SK-N-SH (cell line): ENCODE measurements around the gene TRPM7. TPM values are rescaled to one million over a fixed set of nuclear protein-coding genes. Genes with fewer than 3 reads are reported as not detected.

Source experiments
- CTCF ChIA-PET: fragments of 300-600, 350-600 bp; formaldehyde crosslinking; extraction: SDS; loops from one replicate; lab custom pipeline; 2021; lab: Yijun Ruan, JAX
- POLR2A ChIA-PET: fragments of 350-600 bp; sonication (Branson Sonifier 250); formaldehyde crosslinking; extraction: SDS; loops from one replicate; lab custom pipeline; 2020; ENCODE audit warnings: antibody characterized with exemption, inconsistent platforms; lab: Yijun Ruan, JAX
- DNase-seq: peaks from one replicate; pipeline ENCODE4 v3.0.0; 2012
- H2AFZ ChIP-seq: fragments of 200-600 bp; sonication (generic); 2 replicates; pipeline ENCODE4 v1.8.1; 2016; ENCODE audit warnings: antibody characterized with exemption, mild to moderate bottlenecking, low read depth
- H3F3A ChIP-seq: fragments of 200-600 bp; sonication (generic); replicated peaks from 2 replicates; pipeline ENCODE3; 2016; ENCODE audit warnings: antibody characterized with exemption, mild to moderate bottlenecking; ENCODE audit not compliant: insufficient read depth
- H3K27ac ChIP-seq, 2 experiments: fragments of 200-500 bp in 1 of 2; fragments of 200-600 bp in 1 of 2; sonication (Bioruptor generic) in 1 of 2; sonication (generic), shearing (Covaris generic) in 1 of 2; 2 replicates each; pipeline versions ENCODE4 v1.5.1 to v1.6.1; 2014 to 2016; ENCODE audit warnings: low read depth in 2 of 2, inconsistent platforms in 1 of 2, low read length in 1 of 2, mild to moderate bottlenecking in 1 of 2, mixed read lengths in 1 of 2
- H3K27me3 ChIP-seq: fragments of 200-600 bp; sonication (generic), shearing (Covaris generic); 2 replicates; pipeline ENCODE4 v1.6.1; 2016; ENCODE audit warnings: mixed run types; ENCODE audit not compliant: insufficient read depth
- H3K36me3 ChIP-seq, 2 experiments: fragments of 200-500 bp in 1 of 2; fragments of 200-600 bp in 1 of 2; sonication (Bioruptor generic) in 1 of 2; sonication (generic) in 1 of 2; replicated peaks in 1 of 2; 2 replicates each; pipeline versions ENCODE3 to v1.5.1; 2014 to 2016; ENCODE audit warnings: low read length in 1 of 2, mild to moderate bottlenecking in 1 of 2; ENCODE audit not compliant: insufficient read depth in 2 of 2, control insufficient read depth in 1 of 2
- H3K4me1 ChIP-seq, 2 experiments: fragments of 200-500 bp in 1 of 2; fragments of 200-600 bp in 1 of 2; sonication (Bioruptor generic) in 1 of 2; sonication (generic), shearing (Covaris generic) in 1 of 2; 2 replicates each; pipeline versions ENCODE4 v1.5.1 to v1.6.1; 2014 to 2016; ENCODE audit warnings: low read depth in 1 of 2, low read length in 1 of 2, mixed run types in 1 of 2; ENCODE audit not compliant: insufficient read depth in 2 of 2, control insufficient read depth in 1 of 2
- H3K4me2 ChIP-seq: fragments of 200-600 bp; sonication (generic), shearing (Covaris generic); 2 replicates; pipeline ENCODE4 v1.6.1; 2017; ENCODE audit warnings: mixed run types
- H3K4me3 ChIP-seq, 2 experiments: fragments of 200-500 bp in 1 of 2; fragments of 200-600 bp in 1 of 2; sonication (Bioruptor generic) in 1 of 2; sonication (generic), shearing (Covaris generic) in 1 of 2; 2 replicates each; pipeline versions ENCODE4 v1.5.1 to v1.8.1; 2014 to 2016; ENCODE audit warnings: low read depth in 2 of 2, inconsistent platforms in 1 of 2, low read length in 1 of 2, mild to moderate bottlenecking in 1 of 2, mixed read lengths in 1 of 2, moderate library complexity in 1 of 2
- H3K79me2 ChIP-seq: fragments of 200-600 bp; sonication (generic); 2 replicates; pipeline ENCODE4 v1.8.1; 2017; ENCODE audit warnings: mild to moderate bottlenecking; ENCODE audit not compliant: insufficient read depth
- H3K9ac ChIP-seq: fragments of 200-600 bp; sonication (generic); 2 replicates; pipeline ENCODE4 v1.6.1; 2017; ENCODE audit warnings: mixed run types
- H3K9me2 ChIP-seq: fragments of 200-600 bp; sonication (generic); 2 replicates; pipeline ENCODE4 v1.6.1; 2017; ENCODE audit warnings: mixed run types
- H3K9me3 ChIP-seq: fragments of 200-600 bp; sonication (generic); 2 replicates; pipeline ENCODE4 v1.6.1; 2017; ENCODE audit warnings: mixed run types, mild to moderate bottlenecking, moderate library complexity
- H4K20me1 ChIP-seq: fragments of 200-600 bp; sonication (generic); 2 replicates; pipeline ENCODE4 v1.6.1; 2017; ENCODE audit warnings: mild to moderate bottlenecking, mixed run types; ENCODE audit not compliant: insufficient read depth
- CHD2 ChIP-seq: fragments of 150-350 bp; IDR thresholded peaks from 2 replicates; pipeline ENCODE4 v1.6.1; 2018; ENCODE audit warnings: low read length; ENCODE audit not compliant: partially characterized antibody
- ELF1 ChIP-seq: IDR thresholded peaks from 2 replicates; pipeline ENCODE4 v1.4.0; 2012
- EP300 ChIP-seq, 2 experiments: IDR thresholded peaks; 2 replicates each; pipeline versions ENCODE4 v1.4.0 to v1.6.1; 2012; ENCODE audit warnings: borderline replicate concordance in 1 of 2, low read depth in 1 of 2, low read length in 1 of 2
- EZH2phosphoT487 ChIP-seq: fragments of 200-600 bp; sonication (generic); IDR thresholded peaks from 2 replicates; pipeline ENCODE4 v1.6.1; 2017; ENCODE audit warnings: low read depth, mixed run types, mild to moderate bottlenecking, antibody characterized with exemption, moderate library complexity, borderline replicate concordance
- FOSL2 ChIP-seq: IDR thresholded peaks from 2 replicates; pipeline ENCODE4 v1.4.0; 2012; ENCODE audit warnings: low read depth, mild to moderate bottlenecking, moderate library complexity, borderline replicate concordance
- FOXJ3 ChIP-seq: sonication (generic); formaldehyde crosslinking; IDR thresholded peaks from 2 replicates; pipeline ENCODE4 v1.5.1; 2020; ENCODE audit warnings: mild to moderate bottlenecking, missing genetic modification reagents
- FOXM1 ChIP-seq: IDR thresholded peaks from 2 replicates; pipeline ENCODE4 v1.4.0; 2012; ENCODE audit warnings: low read depth, mild to moderate bottlenecking
- JUND ChIP-seq: IDR thresholded peaks from 2 replicates; pipeline ENCODE4 v1.4.0; 2012
- MEF2A ChIP-seq: IDR thresholded peaks from 2 replicates; pipeline ENCODE4 v1.4.0; 2012; ENCODE audit warnings: low read depth, borderline replicate concordance
- MXI1 ChIP-seq: IDR thresholded peaks from 2 replicates; pipeline ENCODE4 v1.6.1; 2012; ENCODE audit warnings: mild to moderate bottlenecking, low read depth, low read length, improper control_type of control experiment
- NRF1 ChIP-seq: IDR thresholded peaks from 2 replicates; pipeline ENCODE4 v1.6.1; 2012; ENCODE audit warnings: low read depth, mild to moderate bottlenecking, low read length
- PBX3 ChIP-seq: IDR thresholded peaks from 2 replicates; pipeline ENCODE4; 2012
- POLR2AphosphoS5 ChIP-seq: IDR thresholded peaks from 2 replicates; pipeline ENCODE4 v1.6.1; 2012; ENCODE audit warnings: low read depth, low read length
- RAD21 ChIP-seq: IDR thresholded peaks from 2 replicates; pipeline ENCODE4 v1.6.1; 2012; ENCODE audit warnings: mild to moderate bottlenecking, low read length
- RCOR1 ChIP-seq: fragments of 150-350 bp; IDR thresholded peaks from 2 replicates; pipeline ENCODE4 v1.6.1; 2017; ENCODE audit warnings: antibody characterized with exemption, low read length
- REST ChIP-seq: IDR thresholded peaks from 2 replicates; pipeline ENCODE4 v1.6.1; 2012; ENCODE audit warnings: mild to moderate bottlenecking, low read depth, low read length, moderate library complexity
- SMC3 ChIP-seq: IDR thresholded peaks from 2 replicates; pipeline ENCODE4 v1.6.1; 2012; ENCODE audit warnings: low read depth, low read length, improper control_type of control experiment
- TCF12 ChIP-seq: IDR thresholded peaks from 2 replicates; pipeline ENCODE4 v1.4.0; 2012
- TEAD4 ChIP-seq: IDR thresholded peaks from 2 replicates; pipeline ENCODE4 v1.4.0; 2012; ENCODE audit warnings: mild to moderate bottlenecking, borderline replicate concordance; ENCODE audit not compliant: insufficient read depth
- ZBTB33 ChIP-seq: IDR thresholded peaks from 2 replicates; pipeline ENCODE4 v1.4.0; 2012; ENCODE audit warnings: low read depth, borderline replicate concordance
- WGBS: methylation state at CpG from one replicate; pipeline ENCODE4 v1.1.6; 2017; ENCODE audit warnings: low lambda C conversion rate; 5-methylcytosine and 5-hydroxymethylcytosine counted together
- polyA plus RNA-seq, 3 experiments: library from polyadenylated mRNA; depleted of rRNA; stranded (reverse); fragments of >200 nt; gene quantifications; 2 replicates each; pipeline ENCODE4 v1.2.3, GENCODE V29; 2012

Gene TRPM7
- polyA plus RNA-seq, 1 of the 3 experiments (the other 2 are of a cell fraction), result 5.1 TPM

- DNase-seq, result no peak
- H3K4me2 ChIP-seq, result no peak overlapping the region
- TF ChIP-seq JUND, result no peak
- no peak for TF ChIP-seq PBX3
- TF ChIP-seq RCOR1, result no peak
- no peak for TF ChIP-seq CHD2
- no peak for TF ChIP-seq TEAD4
- no peak for TF ChIP-seq NRF1
- no peak for TF ChIP-seq REST
- TF ChIP-seq RAD21, result no peak
- no peak for TF ChIP-seq SMC3
- TF ChIP-seq TCF12, result no peak
- no peak for TF ChIP-seq ELF1
- no peak for TF ChIP-seq MXI1
- no peak for TF ChIP-seq EP300 (IDR thresholded peaks at IDR 0.05; ENCODE audit: borderline replicate concordance in 1 of 2, low read depth in 1 of 2, low read length in 1 of 2)
- TF ChIP-seq ZBTB33, result no peak
- no peak for TF ChIP-seq FOXJ3
- no peak for TF ChIP-seq POLR2AphosphoS5
- TF ChIP-seq EZH2phosphoT487, result no peak
- TF ChIP-seq FOXM1, result no peak
- no peak for TF ChIP-seq MEF2A
- TF ChIP-seq FOSL2, result no peak
- TF ChIP-seq, all 33 proteins: peak for 0
- 92% methylated on average over 3 of the region's 3 CpGs for WGBS
- Histone ChIP-seq H3K27ac (no peak overlapping the region), H3F3A (no peaks in the 10 kb centered on the region), H3K9me3 (no peaks in the 10 kb centered on the region), H4K20me1 (no peaks in the 10 kb centered on the region), H3K9me2 (no peaks in the 10 kb centered on the region), H2AFZ (no peak overlapping the region), H3K36me3 (peaks cover 3 to 14% of the 10 kb centered on the region in 2 experiments), H3K79me2 (no peaks in the 10 kb centered on the region), H3K9ac (no peak overlapping the region), H3K4me1 (no peaks in the 10 kb centered on the region), H3K27me3 (no peaks in the 10 kb centered on the region), H3K4me3 (no peak overlapping the region)
- ChIA-PET CTCF (no interaction called here), POLR2A (no interaction called here)
These were observed 21.4 kb upstream of the TRPM7 start for GRCh38 chr15:50707878-50708427.
